Measurements from ENCODE around the gene MC1R.

Gene MC1R

GRCh38 chr16:89918453-89919347 is at the start of gene MC1R:
Gene MC1R (plus strand): TSS chr16:89918862. CDS start chr16:89919259, 397 bp downstream.
- H3K9me3 Mint-ChIP-seq = no peaks in the 10 kb centered on the region
- peaks cover 53% of the 10 kb centered on the region for H3K4me1 Mint-ChIP-seq
- DNase-seq = peak; percentile 58
- peak within 1 kb of the TSS; percentile 74 for H3K4me3 Mint-ChIP-seq
- H3K36me3 Mint-ChIP-seq (ENCODE audit: low read depth) = no peaks in the 10 kb centered on the region
- H3K27ac Mint-ChIP-seq = no peak within 1 kb of the TSS
- no peaks in the 10 kb centered on the region for H3K27me3 Mint-ChIP-seq (ENCODE audit: low read depth, poor library complexity)
- TF ChIP-seq CTCF (IDR thresholded peaks at IDR 0.05) = peak; percentile 48

GRCh38 chr16:89869911-89870310 is 48.8 kb upstream of the MC1R start:
- H3K36me3 Mint-ChIP-seq (ENCODE audit: low read depth) = peaks cover 24% of the 10 kb centered on the region
- peaks cover 24% of the 10 kb centered on the region for H3K9me3 Mint-ChIP-seq
- H3K27ac Mint-ChIP-seq = no peak overlapping the region
- peaks cover 4% of the 10 kb centered on the region for H3K4me1 Mint-ChIP-seq
- H3K4me3 Mint-ChIP-seq = no peak overlapping the region
- no peaks in the 10 kb centered on the region for H3K27me3 Mint-ChIP-seq (ENCODE audit: low read depth, poor library complexity)
- no peak for TF ChIP-seq CTCF (IDR thresholded peaks at IDR 0.05)
- no peak for DNase-seq

- peaks cover 25% of the 10 kb centered on the region for H3K9me3 Mint-ChIP-seq
- H3K27ac Mint-ChIP-seq = no peak overlapping the region
- TF ChIP-seq CTCF (IDR thresholded peaks at IDR 0.05) = no peak
- no peak overlapping the region for H3K4me3 Mint-ChIP-seq
- no peak for DNase-seq
- H3K4me1 Mint-ChIP-seq = peaks cover 9% of the 10 kb centered on the region
- H3K27me3 Mint-ChIP-seq (ENCODE audit: low read depth, poor library complexity) = peaks cover 3% of the 10 kb centered on the region
- H3K36me3 Mint-ChIP-seq (ENCODE audit: low read depth) = peaks cover 25% of the 10 kb centered on the region
These were observed 48.2 kb upstream of the MC1R start for GRCh38 chr16:89870440-89870839.

GRCh38 chr16:89871895-89872294 is 46.8 kb upstream of the MC1R start:
- TF ChIP-seq CTCF (IDR thresholded peaks at IDR 0.05) = no peak
- Mint-ChIP-seq H3K36me3 (ENCODE audit: low read depth) (peaks cover 30% of the 10 kb centered on the region), H3K4me3 (no peak overlapping the region), H3K27me3 (ENCODE audit: low read depth, poor library complexity) (peaks cover 3% of the 10 kb centered on the region), H3K9me3 (peaks cover 20% of the 10 kb centered on the region), H3K27ac (no peak overlapping the region), H3K4me1 (peaks cover 9% of the 10 kb centered on the region)
- no peak for DNase-seq

- Mint-ChIP-seq H3K4me3 (peak within 1 kb of the TSS; percentile 86), H3K36me3 (ENCODE audit: low read depth) (peaks cover 32% of the 10 kb centered on the region), H3K4me1 (peaks cover 9% of the 10 kb centered on the region), H3K9me3 (peaks cover 7% of the 10 kb centered on the region), H3K27ac (peak within 1 kb of the TSS; percentile 99), H3K27me3 (ENCODE audit: low read depth, poor library complexity) (peaks cover 3% of the 10 kb centered on the region)
- no peak for TF ChIP-seq CTCF (IDR thresholded peaks at IDR 0.05)
- peak; percentile 92 for DNase-seq
These were observed 45.3 kb upstream of the MC1R start, which contains the start of gene TCF25 for GRCh38 chr16:89873109-89873971. Gene TCF25 (plus strand): TSS chr16:89873592. CDS start chr16:89873668, 76 bp downstream.

All from nephron progenitor cell (in vitro differentiated cells).